HG03460 (cell line): ENCODE data around the gene LHFPL3.
"Not testable (repeated sequence)": the region's sequence is repeated elsewhere in the genome, so short reads cannot be mapped to it uniquely, and the experiment has no call there.

Experiments
- ATAC-seq: cut with Tn5 transposase; IDR thresholded peaks from one replicate; pipeline ENCODE4 v1.9.1; 2021; ENCODE audit not compliant: unreplicated experiment

The LHFPL3 gene

GRCh38 chr7:104886651-104887050 is 558.2 kb downstream of the LHFPL3 start:
- ATAC-seq: no peak

- no peak for ATAC-seq
These were observed 561.8 kb downstream of the LHFPL3 start for GRCh38 chr7:104890216-104890615.

GRCh38 chr7:104891949-104892348 is 563.5 kb downstream of the LHFPL3 start:
- ATAC-seq: no peak

- ATAC-seq: no peak
These were observed 565.9 kb downstream of the LHFPL3 start for GRCh38 chr7:104894314-104894713.

GRCh38 chr7:104894726-104895521 is 566.5 kb downstream of the LHFPL3 start:
- no peak for ATAC-seq

- peak; percentile 32 for ATAC-seq
These were observed 567.3 kb downstream of the LHFPL3 start for GRCh38 chr7:104895522-104896236.

GRCh38 chr7:104898434-104898833 is 570.0 kb downstream of the LHFPL3 start:
- no peak for ATAC-seq

GRCh38 chr7:104900525-104901239 is 572.3 kb downstream of the LHFPL3 start:
- no peak for ATAC-seq

GRCh38 chr7:104901240-104901619 is 572.8 kb downstream of the LHFPL3 start:
- ATAC-seq: no peak

- no peak for ATAC-seq
These were observed 573.8 kb downstream of the LHFPL3 start for GRCh38 chr7:104902183-104902582.

GRCh38 chr7:104903044-104903443 is 574.6 kb downstream of the LHFPL3 start:
- no peak for ATAC-seq

GRCh38 chr7:104903846-104904245 is 575.4 kb downstream of the LHFPL3 start:
- no peak for ATAC-seq

- ATAC-seq: no peak
These were observed 577.6 kb downstream of the LHFPL3 start for GRCh38 chr7:104906032-104906431.

GRCh38 chr7:104906556-104906955 is 578.2 kb downstream of the LHFPL3 start:
- no peak for ATAC-seq

- no peak for ATAC-seq
These were observed 580.2 kb downstream of the LHFPL3 start for GRCh38 chr7:104908636-104909035.

- no peak for ATAC-seq
These were observed 580.7 kb downstream of the LHFPL3 start for GRCh38 chr7:104909096-104909495.

GRCh38 chr7:104914421-104914820 is 586.0 kb downstream of the LHFPL3 start:
- ATAC-seq: no peak

- no peak for ATAC-seq
These were observed 593.2 kb downstream of the LHFPL3 start for GRCh38 chr7:104921596-104921995.

GRCh38 chr7:104922182-104923009 is 594.0 kb downstream of the LHFPL3 start:
- no peak for ATAC-seq

GRCh38 chr7:104923010-104923421 is 594.6 kb downstream of the LHFPL3 start:
- peak; percentile 98 for ATAC-seq

- not testable (repeated sequence) for ATAC-seq
These were observed 597.8 kb downstream of the LHFPL3 start for GRCh38 chr7:104926189-104926588.
